ENCODE data around the gene HTATIP2.
"Not testable (repeated sequence)": the region's sequence is repeated elsewhere in the genome, so short reads cannot be mapped to it uniquely, and the experiment has no call there.

Gene HTATIP2

DNA sequence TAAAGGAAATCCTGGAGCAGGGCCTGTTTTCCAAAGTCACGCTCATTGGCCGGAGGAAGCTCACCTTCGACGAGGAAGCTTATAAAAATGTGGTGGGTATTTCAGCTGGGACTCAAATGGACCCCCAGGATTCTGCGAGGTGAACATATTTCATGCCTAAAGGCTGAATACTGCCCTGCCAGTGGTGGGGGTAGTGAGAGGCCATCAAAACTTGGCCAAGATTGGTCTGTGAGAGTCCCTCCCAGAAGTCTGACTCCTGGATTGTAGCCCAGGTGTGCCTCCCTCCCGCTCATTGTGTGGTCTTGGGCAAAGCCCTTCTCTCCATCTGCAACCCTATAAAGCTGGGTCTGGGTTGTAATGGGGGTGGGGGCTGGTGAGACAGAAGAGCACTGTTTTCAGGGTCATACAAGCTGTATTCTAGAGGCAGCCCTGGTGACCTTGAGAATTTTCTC, 853 bp downstream of the HTATIP2 start:
- no peak for DNase-seq
- no peaks in the 10 kb centered on the region for H3K9me3 ChIP-seq (ENCODE audit: severe bottlenecking)
- H3K36me3 ChIP-seq = no peaks in the 10 kb centered on the region
- peaks cover 6% of the 10 kb centered on the region for H3K27me3 ChIP-seq (ENCODE audit: insufficient read depth, low read depth, severe bottlenecking)
- H3K4me3 ChIP-seq (ENCODE audit: low read depth, low read length) = peak overlapping the region; percentile 56
- TF ChIP-seq, protein P1, sequence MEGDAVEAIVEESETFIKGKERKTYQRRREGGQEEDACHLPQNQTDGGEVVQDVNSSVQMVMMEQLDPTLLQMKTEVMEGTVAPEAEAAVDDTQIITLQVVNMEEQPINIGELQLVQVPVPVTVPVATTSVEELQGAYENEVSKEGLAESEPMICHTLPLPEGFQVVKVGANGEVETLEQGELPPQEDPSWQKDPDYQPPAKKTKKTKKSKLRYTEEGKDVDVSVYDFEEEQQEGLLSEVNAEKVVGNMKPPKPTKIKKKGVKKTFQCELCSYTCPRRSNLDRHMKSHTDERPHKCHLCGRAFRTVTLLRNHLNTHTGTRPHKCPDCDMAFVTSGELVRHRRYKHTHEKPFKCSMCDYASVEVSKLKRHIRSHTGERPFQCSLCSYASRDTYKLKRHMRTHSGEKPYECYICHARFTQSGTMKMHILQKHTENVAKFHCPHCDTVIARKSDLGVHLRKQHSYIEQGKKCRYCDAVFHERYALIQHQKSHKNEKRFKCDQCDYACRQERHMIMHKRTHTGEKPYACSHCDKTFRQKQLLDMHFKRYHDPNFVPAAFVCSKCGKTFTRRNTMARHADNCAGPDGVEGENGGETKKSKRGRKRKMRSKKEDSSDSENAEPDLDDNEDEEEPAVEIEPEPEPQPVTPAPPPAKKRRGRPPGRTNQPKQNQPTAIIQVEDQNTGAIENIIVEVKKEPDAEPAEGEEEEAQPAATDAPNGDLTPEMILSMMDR (IDR thresholded peaks at IDR 0.05; ENCODE audit: low read depth, low read length) = no peak
- H3K27ac ChIP-seq = no peak overlapping the region

DNA sequence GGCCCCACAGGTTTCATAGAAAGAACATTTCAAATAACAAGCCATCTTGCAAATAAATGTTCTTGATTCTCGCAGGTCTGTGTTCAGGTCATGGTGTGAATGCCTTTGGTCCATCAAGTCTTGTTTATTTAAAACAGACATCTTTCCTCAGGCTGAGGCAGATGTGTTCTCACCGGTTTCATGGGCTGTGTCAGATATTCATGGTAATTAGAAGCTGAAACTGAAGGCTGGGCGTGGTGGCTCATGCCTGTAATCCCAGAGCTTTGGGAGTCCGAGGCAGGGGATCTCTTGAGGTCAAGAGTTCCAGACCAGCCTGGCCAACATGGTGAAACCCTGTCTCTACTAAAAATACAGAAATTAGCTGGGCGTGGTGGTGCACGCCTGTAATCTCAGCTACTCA, 2.0 kb downstream of the HTATIP2 start:
- not testable (repeated sequence) for H3K36me3 ChIP-seq; H3K9me3 ChIP-seq (ENCODE audit: severe bottlenecking); H3K27me3 ChIP-seq (ENCODE audit: insufficient read depth, low read depth, severe bottlenecking); H3K4me3 ChIP-seq (ENCODE audit: low read depth, low read length); H3K27ac ChIP-seq; DNase-seq

DNA sequence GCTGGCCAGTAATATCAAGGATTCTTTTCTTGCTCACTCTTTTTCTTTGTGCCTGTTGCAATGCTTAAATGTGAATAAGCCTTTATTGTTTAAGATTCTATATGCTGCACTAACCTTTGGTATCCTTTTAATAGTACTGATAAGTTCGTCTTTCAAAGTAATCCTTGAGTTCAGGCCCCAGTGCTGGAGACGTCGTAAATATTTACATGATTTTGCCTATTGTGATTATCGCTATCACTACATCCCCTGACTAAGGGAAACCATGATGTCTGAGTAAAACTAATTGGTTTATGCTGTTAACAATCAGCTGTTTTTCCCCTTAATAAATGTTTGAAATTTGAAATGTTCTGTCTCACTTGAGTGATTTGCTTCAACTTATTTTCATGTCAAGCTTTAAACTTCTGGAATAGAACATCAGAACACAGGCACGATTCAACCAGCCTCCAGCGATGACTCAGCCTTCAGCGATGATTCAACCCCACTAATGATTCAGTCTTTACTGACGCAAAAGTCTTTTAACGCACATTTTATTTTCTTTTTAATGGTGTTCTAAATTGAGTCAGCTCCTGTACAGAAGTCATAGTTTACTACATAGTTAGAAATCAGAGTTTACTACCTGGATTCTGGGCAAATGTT, 3.9 kb downstream of the HTATIP2 start:
- DNase-seq = no peak

DNA sequence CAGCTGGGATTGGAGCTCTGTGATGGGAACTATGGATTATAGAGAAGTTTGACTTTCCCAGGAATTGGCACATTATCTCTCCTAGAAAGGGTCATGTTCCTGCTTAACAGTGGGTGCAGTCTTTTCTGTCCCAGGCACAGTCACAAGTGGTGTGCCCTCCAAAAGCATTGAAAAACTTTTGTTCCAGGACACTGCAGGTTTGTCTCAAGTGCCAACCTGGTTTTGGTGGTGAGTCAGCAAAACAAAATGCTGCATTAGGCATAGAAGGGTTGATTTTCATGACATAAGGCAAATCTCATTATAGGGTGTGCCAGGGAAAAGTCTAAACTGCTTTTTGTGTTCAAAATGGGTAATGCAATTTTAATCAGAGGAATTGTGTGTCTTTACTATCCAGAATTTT, 4.9 kb downstream of the HTATIP2 start:
- no peak overlapping the region for H3K27ac ChIP-seq
- H3K9me3 ChIP-seq (ENCODE audit: severe bottlenecking) = no peaks in the 10 kb centered on the region
- DNase-seq = no peak
- H3K36me3 ChIP-seq = no peaks in the 10 kb centered on the region
- TF ChIP-seq, protein P1 (IDR thresholded peaks at IDR 0.05; ENCODE audit: low read depth, low read length) = no peak
- H3K27me3 ChIP-seq (ENCODE audit: insufficient read depth, low read depth, severe bottlenecking) = peaks cover 4% of the 10 kb centered on the region
- H3K4me3 ChIP-seq (ENCODE audit: low read depth, low read length) = no peak overlapping the region

More for the DNA sequence above, 3.9 kb downstream of the HTATIP2 start:
- Histone ChIP-seq H3K9me3 (ENCODE audit: severe bottlenecking) (no peaks in the 10 kb centered on the region), H3K27me3 (ENCODE audit: insufficient read depth, low read depth, severe bottlenecking) (peaks cover 6% of the 10 kb centered on the region), H3K4me3 (ENCODE audit: low read depth, low read length) (no peak overlapping the region), H3K27ac (no peak overlapping the region), H3K36me3 (no peaks in the 10 kb centered on the region)
- TF ChIP-seq, protein P1 (IDR thresholded peaks at IDR 0.05; ENCODE audit: low read depth, low read length) = no peak

DNA sequence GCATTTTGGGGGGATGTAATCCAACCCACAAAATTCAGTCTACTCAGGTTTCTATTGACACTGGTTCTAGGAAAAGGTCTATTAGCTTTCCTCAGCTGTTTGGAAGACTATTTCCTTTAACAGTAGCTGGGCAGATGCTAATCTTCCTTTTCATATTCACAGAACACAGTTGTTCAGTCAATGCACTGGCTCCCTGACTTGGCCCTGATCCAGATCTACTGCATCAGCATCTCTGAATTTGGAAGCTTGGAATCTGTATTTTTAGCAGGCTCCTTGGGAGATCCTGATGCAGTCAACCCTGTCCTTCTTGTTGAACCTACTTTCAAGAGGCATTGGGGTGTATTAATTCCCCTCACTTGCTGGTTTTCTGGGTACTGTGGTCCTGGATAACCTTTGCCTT, 6.3 kb downstream of the HTATIP2 start:
- TF ChIP-seq, protein P1 (IDR thresholded peaks at IDR 0.05; ENCODE audit: low read depth, low read length) = no peak
- H3K27ac ChIP-seq = no peak overlapping the region
- no peak overlapping the region for H3K4me3 ChIP-seq (ENCODE audit: low read depth, low read length)
- H3K36me3 ChIP-seq = no peaks in the 10 kb centered on the region
- no peaks in the 10 kb centered on the region for H3K9me3 ChIP-seq (ENCODE audit: severe bottlenecking)
- H3K27me3 ChIP-seq (ENCODE audit: insufficient read depth, low read depth, severe bottlenecking) = peaks cover 14% of the 10 kb centered on the region
- DNase-seq = no peak

DNA sequence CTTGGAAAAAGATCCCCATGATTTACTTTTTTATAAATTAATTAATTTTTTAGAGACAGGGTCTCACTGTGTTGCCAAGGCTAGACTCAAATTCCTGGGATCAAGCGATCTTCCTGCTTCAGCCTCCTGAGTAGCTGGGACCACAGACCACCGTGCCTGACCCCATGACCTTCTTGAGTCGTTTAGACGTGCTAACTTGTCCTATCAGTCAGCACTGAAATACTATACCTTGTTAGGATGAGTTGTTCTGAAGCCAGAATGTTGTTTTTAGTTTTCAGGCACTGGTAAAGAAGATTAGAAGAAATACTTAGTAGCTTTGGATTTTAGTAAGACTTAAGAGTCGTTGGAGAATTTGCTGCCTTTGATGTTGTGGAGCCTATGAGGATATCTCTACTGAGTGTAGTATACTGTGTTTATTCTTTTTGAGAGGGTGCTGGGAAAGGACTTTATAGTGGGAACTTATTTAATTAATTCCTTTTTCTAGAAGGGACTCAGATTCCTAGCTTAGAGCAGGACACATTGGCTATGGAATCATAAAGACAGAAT, 8.6 kb downstream of the HTATIP2 start:
- Histone ChIP-seq H3K27ac (no peak overlapping the region), H3K9me3 (ENCODE audit: severe bottlenecking) (no peaks in the 10 kb centered on the region), H3K36me3 (no peaks in the 10 kb centered on the region), H3K4me3 (ENCODE audit: low read depth, low read length) (no peak overlapping the region), H3K27me3 (ENCODE audit: insufficient read depth, low read depth, severe bottlenecking) (peaks cover 16% of the 10 kb centered on the region)
- no peak for DNase-seq
- TF ChIP-seq, protein P1 (IDR thresholded peaks at IDR 0.05; ENCODE audit: low read depth, low read length) = no peak
